GM18505 (cell line): ENCODE data around the gene ZNF407.

ENCODE experiments used
- ATAC-seq: cut with Tn5 transposase; IDR thresholded peaks from one replicate; pipeline ENCODE4 v1.9.1; 2021; ENCODE audit not compliant: unreplicated experiment
- POLR2A ChIP-seq: IDR thresholded peaks from 4 replicates; pipeline ENCODE4 v1.6.1; 2011; ENCODE audit warnings: borderline replicate concordance; ENCODE audit not compliant: insufficient read depth, insufficient read length; ENCODE audit errors: extremely low read depth

Gene ZNF407

DNA sequence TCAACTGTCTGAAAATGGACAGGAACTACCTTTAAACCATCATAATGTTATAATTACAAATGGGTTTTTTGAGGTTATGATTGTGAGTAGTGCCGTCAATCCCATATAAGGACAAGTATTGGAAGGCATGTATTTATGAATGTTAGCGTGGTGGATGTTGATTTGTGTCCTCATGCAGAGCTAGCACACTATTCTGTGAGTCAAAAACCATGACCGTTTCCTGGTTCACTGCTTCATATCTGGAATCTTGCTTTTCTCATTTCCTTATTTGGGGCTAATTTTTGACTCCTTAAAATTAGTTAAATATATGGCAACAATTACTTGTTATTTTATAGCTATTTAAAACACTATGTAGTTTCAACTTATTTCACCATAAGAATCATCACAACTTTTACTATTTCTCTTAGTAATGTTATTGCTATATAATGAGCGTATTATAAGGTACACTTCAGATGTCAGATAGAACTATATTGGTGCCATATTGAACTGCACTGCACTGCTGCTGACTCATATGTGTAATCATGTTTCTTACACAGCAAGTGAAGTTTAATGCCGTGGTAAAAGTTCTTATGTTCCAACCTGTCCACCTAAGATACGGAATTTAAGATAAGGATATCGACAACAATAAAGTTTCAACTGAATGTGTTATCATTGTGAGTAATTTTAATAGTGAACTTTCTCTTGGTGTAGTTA is 418.5 kb downstream of the ZNF407 start:
- ATAC-seq = peak; percentile 92
- no peak for TF ChIP-seq POLR2A

DNA sequence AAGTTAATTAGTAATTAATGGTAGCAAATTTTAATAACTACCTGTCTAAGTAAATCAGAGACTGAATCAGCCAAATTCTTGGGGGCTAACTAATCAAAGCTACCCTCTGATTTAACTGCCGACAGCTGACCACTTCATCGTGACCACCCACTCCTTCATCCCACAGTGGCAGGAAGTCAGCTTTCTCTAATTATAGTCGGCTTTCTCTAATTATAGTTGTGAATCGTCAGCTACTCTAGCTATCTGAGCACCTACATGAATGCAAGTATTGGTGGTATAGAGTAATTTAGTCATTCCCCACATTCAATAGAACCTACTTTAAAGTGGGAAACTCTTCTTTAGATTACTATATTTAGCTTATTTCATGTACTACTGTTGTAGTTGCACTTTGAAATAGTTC is 425.8 kb downstream of the ZNF407 start:
- no peak for ATAC-seq
- no peak for TF ChIP-seq POLR2A

- no peak for ATAC-seq
- no peak for TF ChIP-seq POLR2A
Measured at GRCh38 chr18:75024871-75025270, 427.2 kb downstream of the ZNF407 start.

DNA sequence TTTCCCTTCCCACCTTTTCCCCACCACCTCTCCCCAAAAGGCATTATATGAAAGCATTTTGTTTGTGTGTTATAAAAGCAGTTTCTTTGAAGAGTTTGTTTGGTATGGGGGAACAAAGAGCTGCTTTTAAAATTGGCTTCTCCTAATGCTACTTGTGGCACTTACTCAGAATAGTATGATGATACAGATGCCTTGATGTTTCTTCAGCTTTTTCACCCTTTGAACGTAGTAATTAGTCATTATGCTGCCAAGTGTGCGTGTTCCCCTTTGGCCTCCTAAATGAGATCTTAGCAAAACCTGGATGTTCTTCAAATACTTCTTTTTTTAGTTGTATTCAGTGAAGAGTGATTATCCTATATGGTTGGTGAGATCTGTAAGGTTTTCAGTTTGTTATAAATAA is 427.9 kb downstream of the ZNF407 start:
- no peak for TF ChIP-seq POLR2A
- no peak for ATAC-seq

- TF ChIP-seq POLR2A = no peak
- no peak for ATAC-seq
Measured at GRCh38 chr18:75029481-75029880, 431.8 kb downstream of the ZNF407 start.

- no peak for TF ChIP-seq POLR2A
- no peak for ATAC-seq
Measured at GRCh38 chr18:75031717-75032317, 434.1 kb downstream of the ZNF407 start.

DNA sequence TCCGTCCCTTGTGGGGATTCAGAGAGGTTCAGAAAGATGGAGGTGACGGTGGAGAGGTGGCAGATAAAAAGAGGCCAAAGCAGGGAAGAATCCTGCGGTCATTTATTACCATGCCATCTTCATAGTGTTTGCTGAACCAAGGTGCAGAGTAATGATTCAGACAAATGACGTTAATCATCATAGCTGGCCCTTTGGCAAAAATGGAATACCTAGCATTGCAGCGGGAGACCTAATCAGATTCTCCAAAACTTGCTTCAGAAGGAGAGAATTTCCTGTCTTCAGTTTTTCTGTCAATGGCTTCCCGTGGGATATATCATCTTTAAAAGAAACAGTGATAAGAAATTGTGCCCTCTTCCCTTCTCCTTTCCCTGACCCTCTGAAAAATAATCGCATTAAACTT is 435.8 kb downstream of the ZNF407 start:
- no peak for TF ChIP-seq POLR2A
- no peak for ATAC-seq

- ATAC-seq = no peak
- TF ChIP-seq POLR2A = no peak
Measured at GRCh38 chr18:75034937-75035336, 437.3 kb downstream of the ZNF407 start.

GRCh38 chr18:75035928-75036327 is 438.3 kb downstream of the ZNF407 start:
- no peak for ATAC-seq
- no peak for TF ChIP-seq POLR2A

DNA sequence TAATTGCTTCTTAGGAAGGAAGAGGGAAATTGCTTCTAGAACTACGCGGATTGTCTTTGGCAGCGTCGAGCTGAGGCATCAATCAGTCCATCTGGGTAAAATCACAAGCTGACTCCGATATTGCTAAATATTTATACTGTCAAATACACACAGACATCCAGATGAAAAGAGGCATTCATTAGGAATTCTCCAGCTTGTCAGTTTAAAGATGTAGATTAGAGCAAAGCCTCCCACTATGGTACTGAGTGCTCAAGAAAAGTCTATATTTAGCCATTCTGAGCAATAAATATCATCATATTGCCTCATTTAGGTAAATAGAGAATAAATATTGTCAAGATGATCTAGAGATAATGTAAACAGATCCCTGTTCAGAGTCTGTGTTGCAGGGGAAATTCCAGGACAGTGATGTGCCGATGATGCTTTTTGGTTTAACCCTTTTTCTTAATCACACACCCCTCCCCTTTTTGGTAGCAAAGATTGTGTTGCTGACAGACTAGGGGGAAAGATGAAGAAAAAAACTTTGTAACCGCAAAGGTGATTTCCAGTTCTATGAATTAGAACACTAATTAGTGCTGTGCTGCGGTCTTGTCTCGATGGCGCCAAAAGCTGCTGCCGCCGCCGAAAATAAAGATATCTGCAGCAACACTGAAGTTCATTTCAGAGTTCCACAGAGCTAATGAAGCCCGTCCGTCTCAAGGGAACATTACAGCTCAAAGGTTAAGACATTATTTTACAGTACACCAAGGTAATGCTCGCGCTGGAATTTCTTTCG is 439.4 kb downstream of the ZNF407 start:
- no peak for ATAC-seq
- no peak for TF ChIP-seq POLR2A

GRCh38 chr18:75037689-75037955 is 440.0 kb downstream of the ZNF407 start:
- TF ChIP-seq POLR2A = no peak
- ATAC-seq = no peak

GRCh38 chr18:75041586-75041985 is 443.9 kb downstream of the ZNF407 start:
- no peak for TF ChIP-seq POLR2A
- ATAC-seq = no peak

GRCh38 chr18:75043478-75043877 is 445.8 kb downstream of the ZNF407 start:
- TF ChIP-seq POLR2A = no peak
- ATAC-seq = no peak

DNA sequence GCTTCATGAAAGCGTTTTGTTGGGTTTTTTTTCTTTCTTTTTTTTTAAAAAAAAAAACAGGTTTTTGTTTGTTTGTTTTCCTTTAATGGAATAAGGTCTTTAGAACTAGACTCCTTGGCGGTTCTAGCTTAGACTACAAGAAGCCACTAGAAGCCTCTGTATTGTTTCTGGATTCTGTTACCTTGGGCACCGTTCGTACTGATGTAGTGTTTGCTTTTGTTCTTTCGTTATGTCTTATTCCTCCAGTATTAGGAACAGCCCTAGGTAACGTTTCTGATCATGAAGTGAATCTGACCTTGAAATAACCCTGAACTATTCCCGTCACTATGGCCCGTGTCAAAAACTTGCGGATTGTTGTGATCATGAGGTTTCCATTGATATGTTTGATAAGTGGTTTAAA is 446.6 kb downstream of the ZNF407 start:
- ATAC-seq = no peak
- TF ChIP-seq POLR2A = no peak
